ENCODE results near the gene INTS7.

Gene INTS7

GRCh38 chr1:211902624-211903291, 132.6 kb downstream of the INTS7 start:
- DNase-seq = no peak

GRCh38 chr1:211901945-211902344, 133.4 kb downstream of the INTS7 start:
- no peak for DNase-seq

DNA sequence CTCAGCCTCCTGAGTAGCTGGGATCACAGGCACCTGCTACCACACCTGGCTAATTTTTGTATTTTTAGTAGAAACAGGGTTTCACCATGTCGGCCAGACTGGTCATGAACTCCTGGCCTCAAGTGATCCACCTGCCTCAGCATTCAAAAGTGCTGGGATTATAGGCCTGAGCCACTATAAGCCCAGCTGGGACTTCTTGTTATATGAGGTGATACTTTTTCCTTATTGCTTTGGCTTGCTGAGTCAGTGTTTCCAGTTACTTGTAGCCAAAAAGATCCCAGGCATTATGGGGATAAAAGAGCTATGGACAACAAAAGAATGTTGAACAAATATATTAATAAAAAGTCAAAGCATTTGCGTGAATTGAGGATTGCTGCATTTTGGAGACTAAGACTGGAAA, 134.9 kb downstream of the INTS7 start:
- no peak for DNase-seq

- DNase-seq = no peak
Observed at GRCh38 chr1:211896958-211897357, 138.4 kb downstream of the INTS7 start.

DNA sequence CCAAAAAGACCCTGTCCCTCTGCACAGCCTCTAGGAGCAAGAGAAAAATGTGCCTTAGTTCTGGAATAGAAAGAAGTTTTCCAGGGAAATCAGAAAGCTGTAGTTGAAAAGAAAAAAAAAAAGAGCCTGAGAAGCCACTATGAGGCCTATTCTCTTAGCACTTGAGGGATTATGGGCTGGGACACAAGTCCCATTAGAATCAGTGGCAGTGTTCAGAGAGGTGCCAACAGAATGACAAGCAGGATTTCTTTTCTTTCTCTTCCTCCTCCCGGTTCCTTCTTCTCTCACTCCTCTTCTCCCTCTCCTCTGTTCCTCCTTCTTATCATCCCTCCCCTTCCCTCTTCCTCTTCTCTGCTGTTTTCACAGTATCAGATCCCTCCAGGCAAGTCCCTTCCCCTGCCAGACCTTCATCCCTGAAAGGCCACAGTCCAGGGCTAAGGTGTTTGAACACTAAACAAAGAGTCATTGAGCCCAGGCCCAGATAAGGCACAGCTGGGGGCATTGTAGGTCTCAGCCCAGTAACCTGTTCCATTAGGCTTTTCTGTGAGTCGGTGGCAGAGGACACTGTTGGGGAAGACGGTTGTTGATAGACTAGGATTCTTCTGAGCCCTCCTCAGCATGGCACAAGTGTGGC, 140.1 kb downstream of the INTS7 start:
- no peak for DNase-seq

DNA sequence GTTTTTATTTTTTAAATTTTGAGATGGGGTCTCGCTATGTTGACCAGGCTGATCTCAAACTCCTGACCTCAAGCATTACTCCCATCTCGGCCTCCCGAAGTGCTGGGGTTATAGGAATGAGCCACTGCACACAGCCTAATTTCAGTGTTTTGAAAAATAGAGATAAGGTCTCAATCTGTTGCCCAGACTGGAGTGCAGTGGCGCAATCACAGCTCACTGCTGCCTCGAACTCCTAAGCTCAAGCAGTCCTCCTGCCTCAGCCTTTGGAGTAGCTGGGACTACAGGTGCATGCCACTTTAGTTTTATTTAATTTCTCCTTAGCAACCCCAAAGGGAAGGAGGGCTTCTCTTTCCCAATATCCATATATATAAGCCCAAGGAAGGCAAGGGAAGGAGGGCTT, 141.0 kb downstream of the INTS7 start:
- DNase-seq = no peak

GRCh38 chr1:211893260-211893659, 142.1 kb downstream of the INTS7 start:
- DNase-seq = no peak

DNA sequence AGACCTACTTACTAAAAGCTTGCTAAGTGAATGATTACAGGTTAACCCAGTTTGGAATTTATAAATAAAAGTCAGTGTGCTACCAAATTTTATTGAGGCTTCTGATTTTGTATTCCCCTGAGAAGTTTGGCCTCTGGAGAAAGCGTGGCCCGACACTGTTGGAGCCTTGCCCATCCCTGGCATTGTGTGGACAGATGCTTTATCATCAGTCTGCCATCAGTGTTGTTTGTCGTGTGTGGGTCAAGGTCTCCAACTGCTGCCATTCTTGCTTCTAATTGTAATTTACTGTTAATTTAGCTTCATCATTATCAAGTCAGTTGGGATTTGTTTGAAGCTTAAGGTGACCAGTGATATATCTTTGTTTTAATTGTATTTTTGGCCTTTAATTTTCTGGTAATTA, 142.8 kb downstream of the INTS7 start:
- DNase-seq = no peak

- DNase-seq = no peak
Observed at GRCh38 chr1:211891708-211892107, 143.6 kb downstream of the INTS7 start.
